GM10266 (cell line): ENCODE measurements around the gene NAXE.
A peak's percentile ranks its signal among the peaks of the same experiment; 100 is the strongest.

Experiments used
- DNase-seq: peaks from one replicate; pipeline ENCODE4 v3.0.0; 2012; ENCODE audit errors: extremely low spot score
- CTCF ChIP-seq: IDR thresholded peaks from 2 replicates; pipeline ENCODE4 v1.5.1; 2012; ENCODE audit warnings: mild to moderate bottlenecking, low read depth; ENCODE audit not compliant: control insufficient read depth, insufficient read depth; ENCODE audit errors: missing control alignments

NAXE gene

GRCh38 chr1:156632355-156632754 is 40.8 kb downstream of the NAXE start:
- DNase-seq, result no peak
- TF ChIP-seq CTCF, result no peak

GRCh38 chr1:156638189-156638985 is 46.8 kb downstream of the NAXE start:
- DNase-seq, result no peak
- no peak for TF ChIP-seq CTCF

- TF ChIP-seq CTCF, result no peak
- DNase-seq, result no peak
These were observed 48.1 kb downstream of the NAXE start for GRCh38 chr1:156639601-156640101.

GRCh38 chr1:156640842-156641706 is 49.5 kb downstream of the NAXE start:
- DNase-seq, result no peak
- TF ChIP-seq CTCF, result no peak

GRCh38 chr1:156641761-156642264 is 50.2 kb downstream of the NAXE start, which contains the start of gene BCAN:
Gene BCAN (plus strand): TSS chr1:156642117. CDS start chr1:156646055, 3,938 bp downstream.
- peak; percentile 74 for DNase-seq
- TF ChIP-seq CTCF, result no peak

- TF ChIP-seq CTCF, result no peak
- no peak for DNase-seq
These were observed 50.9 kb downstream of the NAXE start for GRCh38 chr1:156642265-156643048.
